Activated CD4-positive, alpha-beta T cell treated with anti-CD3 and anti-CD28 coated beads, Interleukin-2, amount 50 U/mL, for 4 hours (primary cell): ENCODE data around the gene POLR3B.
"Not testable (repeated sequence)": the region's sequence is repeated elsewhere in the genome, so short reads cannot be mapped to it uniquely, and the experiment has no call there.

ENCODE experiments used
- DNase-seq, 2 experiments: peaks; one replicate each; pipeline ENCODE4 v3.0.0-alpha.2; 2020

The POLR3B gene

GRCh38 chr12:106343214-106343528 lies 14.4 kb upstream of the POLR3B start:
- no peak for DNase-seq

- no peak for DNase-seq
Observed at GRCh38 chr12:106344131-106344530, 13.4 kb upstream of the POLR3B start.

GRCh38 chr12:106345746-106346145 lies 11.8 kb upstream of the POLR3B start:
- DNase-seq = no peak

- no peak for DNase-seq
Observed at GRCh38 chr12:106348411-106348810, 9.1 kb upstream of the POLR3B start.

- DNase-seq = no peak
Observed at GRCh38 chr12:106353175-106353574, 4.4 kb upstream of the POLR3B start.

GRCh38 chr12:106358396-106359241 lies 1.1 kb downstream of the POLR3B start:
- no peak for DNase-seq

GRCh38 chr12:106359646-106360399 lies 2.3 kb downstream of the POLR3B start:
- DNase-seq = no peak

GRCh38 chr12:106360400-106360994 lies 2.9 kb downstream of the POLR3B start:
- no peak for DNase-seq

GRCh38 chr12:106362971-106363370 lies 5.4 kb downstream of the POLR3B start:
- no peak for DNase-seq

- no peak for DNase-seq
Observed at GRCh38 chr12:106364261-106364660, 6.7 kb downstream of the POLR3B start.

- DNase-seq = no peak
Observed at GRCh38 chr12:106369624-106370346, 12.2 kb downstream of the POLR3B start.

- DNase-seq = no peak
Observed at GRCh38 chr12:106378788-106379187, 21.2 kb downstream of the POLR3B start.

GRCh38 chr12:106380954-106381353 lies 23.4 kb downstream of the POLR3B start:
- no peak for DNase-seq

- not testable (repeated sequence) for DNase-seq
Observed at GRCh38 chr12:106381866-106382265, 24.3 kb downstream of the POLR3B start.

- DNase-seq = no peak
Observed at GRCh38 chr12:106386813-106387535, 29.4 kb downstream of the POLR3B start.

- DNase-seq = no peak
Observed at GRCh38 chr12:106387848-106388377, 30.4 kb downstream of the POLR3B start.

GRCh38 chr12:106389151-106389550 lies 31.6 kb downstream of the POLR3B start:
- DNase-seq = no peak

GRCh38 chr12:106392759-106393158 lies 35.2 kb downstream of the POLR3B start:
- no peak for DNase-seq

GRCh38 chr12:106409878-106410277 lies 52.3 kb downstream of the POLR3B start:
- no peak for DNase-seq

GRCh38 chr12:106412563-106412962 lies 55.0 kb downstream of the POLR3B start:
- no peak for DNase-seq

GRCh38 chr12:106415134-106415533 lies 57.6 kb downstream of the POLR3B start:
- no peak for DNase-seq

- DNase-seq = no peak
Observed at GRCh38 chr12:106416273-106416672, 58.7 kb downstream of the POLR3B start.
